KOPT-K1 (cell line): ENCODE results near the gene TINAGL1.
"Not testable (repeated sequence)": the region's sequence is repeated elsewhere in the genome, so short reads cannot be mapped to it uniquely, and the experiment has no call there.

Experiments
- H3K27ac ChIP-seq: fragments of 200-600 bp; sonication (generic); 2 replicates; pipeline ENCODE4 v1.5.1; 2016; ENCODE audit warnings: antibody characterized with exemption, mild to moderate bottlenecking, low read depth, low read length; ENCODE audit not compliant: poor library complexity, severe bottlenecking
- H3K36me3 ChIP-seq: fragments of 200-600 bp; sonication (generic); 2 replicates; pipeline ENCODE4 v1.5.1; 2017; ENCODE audit warnings: antibody characterized with exemption, mild to moderate bottlenecking, low read length, moderate library complexity; ENCODE audit not compliant: insufficient read depth
- H3K9me3 ChIP-seq: fragments of 200-600 bp; sonication (generic); 2 replicates; pipeline ENCODE4 v1.5.1; 2017; ENCODE audit warnings: antibody characterized with exemption, low read length, mild to moderate bottlenecking; ENCODE audit not compliant: insufficient read depth, poor library complexity, severe bottlenecking

The TINAGL1 gene

GRCh38 chr1:31585736-31586365 is 9.5 kb downstream of the TINAGL1 start:
- Histone ChIP-seq H3K27ac (no peak overlapping the region), H3K9me3 (no peaks in the 10 kb centered on the region), H3K36me3 (no peaks in the 10 kb centered on the region)

GRCh38 chr1:31586376-31587327 is 10.3 kb downstream of the TINAGL1 start:
- Histone ChIP-seq H3K9me3 (no peaks in the 10 kb centered on the region), H3K36me3 (no peaks in the 10 kb centered on the region), H3K27ac (no peak overlapping the region)

DNA sequence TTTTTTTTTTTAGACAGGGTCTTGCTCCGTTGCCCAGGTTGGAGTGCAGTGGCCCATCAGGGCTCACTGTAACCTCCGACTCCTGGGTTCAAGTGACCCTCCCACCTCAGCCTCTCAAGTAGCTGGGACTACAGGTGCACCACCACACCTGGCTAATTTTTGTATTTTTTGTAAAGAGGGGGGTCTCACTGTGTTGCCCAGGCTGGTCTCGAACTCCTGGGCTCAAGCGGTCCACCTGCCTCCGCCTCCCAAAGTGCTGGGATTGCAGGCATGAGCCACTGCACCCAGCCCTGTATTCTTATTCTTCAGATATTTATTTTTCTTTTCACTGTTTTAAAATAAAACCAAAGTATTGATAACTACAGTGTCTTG is 11.0 kb downstream of the TINAGL1 start:
- H3K9me3 ChIP-seq, H3K36me3 ChIP-seq, H3K27ac ChIP-seq: not testable (repeated sequence)

DNA sequence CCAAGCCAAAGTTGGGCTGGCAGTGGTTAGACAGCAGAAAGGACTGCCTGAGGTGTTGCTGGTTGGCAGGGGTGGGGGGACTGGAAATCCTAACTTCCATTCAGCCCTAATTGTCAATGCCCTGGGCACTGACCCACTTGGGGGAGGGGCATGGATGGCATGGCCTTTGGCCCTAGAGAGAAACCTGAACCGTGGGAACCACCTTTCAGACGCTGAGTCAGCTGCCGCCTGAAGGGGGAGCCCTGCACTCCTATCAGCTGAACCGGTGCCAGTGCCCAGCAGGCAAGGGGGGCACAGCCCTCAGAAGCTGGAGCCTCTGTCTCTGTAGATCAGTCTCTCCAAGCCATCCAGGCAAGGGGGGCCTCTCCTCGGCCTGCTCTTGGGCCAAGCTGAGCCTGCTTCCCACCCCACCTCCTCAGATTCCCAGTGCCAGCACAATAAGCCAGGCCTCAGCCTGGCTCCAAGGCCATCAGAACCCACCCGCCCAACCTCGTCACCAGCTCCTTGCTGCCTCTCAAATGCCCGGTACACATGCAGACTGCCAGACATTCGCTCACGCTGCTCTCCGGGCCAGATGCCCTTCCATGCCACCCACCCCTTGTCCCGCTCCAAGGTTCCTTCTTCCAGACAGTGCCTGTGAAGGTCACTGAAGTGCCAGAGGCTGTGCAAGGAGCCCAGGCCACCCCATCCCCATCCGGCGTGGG is 11.6 kb downstream of the TINAGL1 start:
- Histone ChIP-seq H3K9me3 (no peaks in the 10 kb centered on the region), H3K36me3 (no peaks in the 10 kb centered on the region), H3K27ac (no peak overlapping the region)

- Histone ChIP-seq H3K36me3 (no peaks in the 10 kb centered on the region), H3K9me3 (no peaks in the 10 kb centered on the region), H3K27ac (no peak overlapping the region)
Measured at GRCh38 chr1:31588751-31589515, 12.6 kb downstream of the TINAGL1 start.

GRCh38 chr1:31591425-31592093 is 15.2 kb downstream of the TINAGL1 start:
- Histone ChIP-seq H3K27ac (no peak overlapping the region), H3K36me3 (no peaks in the 10 kb centered on the region), H3K9me3 (no peaks in the 10 kb centered on the region)

DNA sequence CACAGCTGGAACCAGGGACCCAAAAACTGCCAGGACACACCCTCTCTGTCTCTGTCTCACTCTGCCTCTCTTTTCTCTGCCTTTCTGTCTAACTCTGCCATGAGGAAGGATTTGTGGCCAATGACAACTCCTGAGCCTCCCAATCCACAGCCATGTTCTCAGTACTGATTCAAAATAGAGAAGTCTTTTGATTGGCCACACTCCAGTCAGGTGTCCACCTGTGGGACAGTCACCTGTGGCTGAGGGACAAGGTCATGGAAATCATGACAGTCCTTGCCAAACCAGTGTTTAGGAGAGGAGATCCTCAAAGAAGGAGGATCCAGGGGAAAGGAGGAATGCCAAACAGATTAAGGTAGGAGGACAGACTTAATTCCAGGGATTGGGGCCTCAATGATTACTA is 15.8 kb downstream of the TINAGL1 start:
- H3K27ac ChIP-seq = no peak overlapping the region
- H3K9me3 ChIP-seq = no peaks in the 10 kb centered on the region
- no peaks in the 10 kb centered on the region for H3K36me3 ChIP-seq

DNA sequence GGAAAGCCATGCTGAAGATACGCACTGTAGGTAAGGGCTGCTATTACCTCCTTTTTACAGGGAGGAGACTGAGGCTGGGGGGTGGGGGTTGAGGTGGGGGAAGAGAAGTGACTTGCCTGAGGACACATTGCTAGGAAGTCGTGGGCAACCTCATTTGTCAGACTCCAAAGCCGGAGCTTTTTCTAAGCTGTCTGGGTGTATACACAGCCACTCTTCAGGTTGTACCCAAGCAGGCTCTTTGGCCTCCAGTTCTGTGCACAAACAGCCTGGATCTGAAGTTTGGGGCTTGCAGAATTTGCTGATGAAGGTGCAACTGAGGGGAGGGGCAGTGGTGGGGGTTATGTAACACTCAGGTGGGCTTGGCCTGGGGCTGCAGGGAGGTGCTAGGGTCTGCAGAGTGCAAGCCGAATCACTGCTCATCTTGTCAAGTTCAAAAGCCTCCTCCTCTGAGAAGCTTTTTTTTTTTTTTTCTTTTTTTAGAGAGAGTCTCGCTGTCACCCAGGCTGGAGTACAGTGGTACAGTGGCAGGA is 16.9 kb downstream of the TINAGL1 start:
- H3K9me3 ChIP-seq = no peaks in the 10 kb centered on the region
- no peak overlapping the region for H3K27ac ChIP-seq
- no peaks in the 10 kb centered on the region for H3K36me3 ChIP-seq

GRCh38 chr1:31593770-31594632 is 17.7 kb downstream of the TINAGL1 start:
- no peaks in the 10 kb centered on the region for H3K9me3 ChIP-seq
- no peaks in the 10 kb centered on the region for H3K36me3 ChIP-seq
- H3K27ac ChIP-seq = no peak overlapping the region

DNA sequence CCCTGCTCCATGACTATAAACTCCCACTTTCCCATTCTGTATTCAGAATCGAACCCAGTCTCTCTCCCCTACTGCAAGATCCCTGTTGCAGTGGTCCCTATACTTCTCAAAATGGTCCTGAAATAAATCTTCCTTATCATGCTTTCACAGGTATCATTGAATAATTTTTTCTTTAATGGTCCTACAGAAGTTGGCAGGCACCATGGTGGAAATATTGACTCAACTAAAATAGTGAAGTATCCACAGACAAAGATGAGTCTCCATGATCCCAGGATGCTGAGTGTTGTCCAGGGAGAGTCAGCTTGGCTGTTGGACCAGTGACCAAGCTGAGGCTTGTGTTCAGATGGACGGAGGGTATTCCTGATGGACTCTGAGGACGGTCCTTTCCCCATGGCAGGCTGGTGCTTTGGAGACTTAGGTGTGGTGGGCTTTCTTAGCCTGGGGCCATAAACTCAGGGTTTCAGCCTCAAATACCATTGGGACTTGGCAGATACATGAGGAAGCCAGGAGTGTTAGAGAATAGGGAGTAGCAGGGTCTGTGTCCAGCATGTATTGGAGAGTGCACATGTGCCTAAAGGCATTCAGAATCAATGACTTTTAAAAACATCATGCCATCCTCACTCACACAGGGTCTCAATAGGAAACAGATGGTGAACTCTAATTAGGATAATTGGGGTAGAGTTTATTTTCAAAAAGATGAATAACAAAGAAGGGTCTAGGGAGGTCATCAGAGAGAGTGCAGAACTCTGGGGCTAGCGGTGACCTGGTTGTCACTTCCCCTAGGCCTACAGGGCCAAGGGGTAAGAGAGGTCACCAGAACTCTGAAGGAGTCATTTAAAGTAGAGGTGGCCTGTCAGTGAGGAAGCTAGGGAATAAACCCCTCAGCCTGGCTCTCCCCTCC is 19.8 kb downstream of the TINAGL1 start:
- H3K36me3 ChIP-seq = no peaks in the 10 kb centered on the region
- no peak overlapping the region for H3K27ac ChIP-seq
- H3K9me3 ChIP-seq = no peaks in the 10 kb centered on the region

- Histone ChIP-seq H3K36me3 (no peaks in the 10 kb centered on the region), H3K27ac (no peak overlapping the region), H3K9me3 (no peaks in the 10 kb centered on the region)
Measured at GRCh38 chr1:31596737-31597097, 20.4 kb downstream of the TINAGL1 start.

- no peak overlapping the region for H3K27ac ChIP-seq
- H3K36me3 ChIP-seq = no peaks in the 10 kb centered on the region
- H3K9me3 ChIP-seq = no peaks in the 10 kb centered on the region
Measured at GRCh38 chr1:31598980-31599379, 22.7 kb downstream of the TINAGL1 start.

DNA sequence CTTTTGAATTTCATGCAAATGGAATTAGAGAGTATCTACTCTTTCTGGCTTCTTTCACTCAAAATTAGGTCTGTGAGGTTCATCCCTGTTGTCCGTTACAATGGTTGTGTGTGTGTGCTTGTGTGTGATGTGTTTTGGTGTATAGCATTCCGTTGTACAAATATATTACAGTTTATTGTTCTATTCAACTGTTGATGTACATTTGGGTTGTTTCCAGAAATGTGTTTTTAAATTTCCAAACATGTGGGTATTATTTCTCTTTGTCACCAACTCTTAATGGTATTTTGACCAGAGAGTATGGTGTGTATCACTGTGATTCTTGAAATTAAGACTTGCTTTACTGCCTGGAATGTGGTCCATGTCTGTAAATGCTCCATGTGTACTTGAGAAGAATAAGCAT is 24.3 kb downstream of the TINAGL1 start:
- no peak overlapping the region for H3K27ac ChIP-seq
- H3K9me3 ChIP-seq = no peaks in the 10 kb centered on the region
- no peaks in the 10 kb centered on the region for H3K36me3 ChIP-seq
